ENCODE results near the gene NFKB1. TPM values are rescaled to one million over a fixed set of nuclear protein-coding genes. Genes with fewer than 3 reads are reported as not detected.

NFKB1 gene
- total RNA-seq, 1 donor from 2014 or later: 43.0 TPM

DNA sequence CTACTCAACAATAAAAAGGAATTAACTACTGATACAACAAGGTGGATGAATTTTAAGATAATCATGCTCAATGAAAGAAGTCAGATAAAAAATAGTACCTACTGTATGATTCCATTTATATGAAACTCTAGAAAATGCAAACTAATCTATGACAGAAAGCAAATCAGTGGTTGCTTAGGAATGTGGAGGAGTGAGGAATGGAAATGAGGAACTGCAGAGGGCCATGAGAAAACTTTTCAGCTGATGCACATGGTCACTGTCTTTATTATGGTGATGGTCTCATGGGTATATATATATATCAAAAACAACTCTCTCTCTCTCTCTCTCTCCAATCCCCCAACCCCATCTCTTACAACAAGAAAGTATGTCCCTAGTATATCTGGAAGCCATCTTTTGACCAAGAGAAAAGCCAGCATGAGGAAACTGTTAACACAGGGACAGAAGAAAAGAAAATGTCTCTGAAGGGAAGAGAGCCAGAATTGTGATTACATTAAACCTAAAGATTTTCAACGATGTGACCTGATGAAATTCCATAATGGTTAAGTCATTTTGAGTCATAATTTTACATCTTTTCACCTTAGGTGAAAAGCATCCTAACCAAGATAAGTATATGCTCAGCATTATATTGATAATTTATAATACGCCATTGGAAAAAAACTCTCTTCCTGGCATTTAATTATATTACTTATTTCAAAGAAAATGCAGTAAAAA is 8.5 kb upstream of the NFKB1 start:
- no peak for TF ChIP-seq CTCF (IDR thresholded peaks at IDR 0.05; ENCODE audit: insufficient read depth, low read length, poor library complexity, severe bottlenecking)
- Histone ChIP-seq H3K36me3 (ENCODE audit: control insufficient read depth, insufficient read depth, low read length) (no peaks in the 10 kb centered on the region), H3K27me3 (ENCODE audit: control insufficient read depth, insufficient read depth, low read length) (no peaks in the 10 kb centered on the region), H3K4me3 (ENCODE audit: low read depth, low read length) (no peak overlapping the region)
- DNase-seq (ENCODE audit: low read depth): no peak

- no peak for TF ChIP-seq CTCF (IDR thresholded peaks at IDR 0.05; ENCODE audit: insufficient read depth, low read length, poor library complexity, severe bottlenecking)
- H3K36me3 ChIP-seq (ENCODE audit: control insufficient read depth, insufficient read depth, low read length): no peaks in the 10 kb centered on the region
- DNase-seq (ENCODE audit: low read depth): no peak
- no peak overlapping the region for H3K4me3 ChIP-seq (ENCODE audit: low read depth, low read length)
- H3K27me3 ChIP-seq (ENCODE audit: control insufficient read depth, insufficient read depth, low read length): no peaks in the 10 kb centered on the region
Measured at GRCh38 chr4:102493257-102493656, 7.9 kb upstream of the NFKB1 start.

DNA sequence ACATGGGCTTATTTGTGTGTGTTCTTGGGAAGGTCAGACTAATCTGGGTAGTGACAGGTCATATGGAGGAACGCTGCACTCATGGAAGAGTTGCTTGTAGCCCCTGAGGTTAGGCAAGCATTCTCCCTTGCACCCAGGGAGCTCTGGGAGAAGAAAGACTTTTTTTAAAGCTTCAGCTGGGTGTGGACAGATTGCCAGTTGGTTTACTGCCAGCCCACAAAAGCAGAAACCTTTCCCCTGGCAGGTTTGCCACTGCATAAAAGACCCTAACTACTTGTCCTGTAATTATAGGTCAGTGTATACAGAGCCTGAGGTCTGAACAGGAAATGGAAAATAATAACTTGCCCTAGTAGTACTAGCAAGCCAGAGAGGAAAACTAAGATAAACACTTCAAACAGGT is 7.4 kb upstream of the NFKB1 start:
- no peak for TF ChIP-seq CTCF (IDR thresholded peaks at IDR 0.05; ENCODE audit: insufficient read depth, low read length, poor library complexity, severe bottlenecking)
- no peak overlapping the region for H3K4me3 ChIP-seq (ENCODE audit: low read depth, low read length)
- no peak for DNase-seq (ENCODE audit: low read depth)
- no peaks in the 10 kb centered on the region for H3K27me3 ChIP-seq (ENCODE audit: control insufficient read depth, insufficient read depth, low read length)
- H3K36me3 ChIP-seq (ENCODE audit: control insufficient read depth, insufficient read depth, low read length): no peaks in the 10 kb centered on the region

DNA sequence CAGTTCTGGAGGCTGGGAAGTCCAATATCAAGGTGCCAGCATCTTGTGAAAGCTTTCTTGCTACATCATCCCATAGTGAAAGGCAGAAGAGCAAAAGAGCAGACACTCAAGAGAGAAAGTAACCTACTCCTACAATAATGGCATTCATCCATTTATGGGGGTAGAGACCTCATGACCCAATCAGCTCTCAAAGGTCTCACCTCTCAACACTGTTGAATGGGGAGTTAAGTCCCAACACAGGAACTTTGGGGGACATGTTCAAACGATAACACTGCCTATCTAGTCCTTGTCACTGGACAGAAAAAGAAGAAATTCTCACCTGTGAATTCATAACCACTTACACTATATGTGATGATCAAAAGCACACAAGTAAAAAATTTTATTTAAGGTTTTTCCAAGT is 6.6 kb upstream of the NFKB1 start:
- H3K36me3 ChIP-seq (ENCODE audit: control insufficient read depth, insufficient read depth, low read length): no peaks in the 10 kb centered on the region
- DNase-seq (ENCODE audit: low read depth): no peak
- H3K4me3 ChIP-seq (ENCODE audit: low read depth, low read length): no peak overlapping the region
- no peaks in the 10 kb centered on the region for H3K27me3 ChIP-seq (ENCODE audit: control insufficient read depth, insufficient read depth, low read length)
- TF ChIP-seq CTCF (IDR thresholded peaks at IDR 0.05; ENCODE audit: insufficient read depth, low read length, poor library complexity, severe bottlenecking): no peak

DNA sequence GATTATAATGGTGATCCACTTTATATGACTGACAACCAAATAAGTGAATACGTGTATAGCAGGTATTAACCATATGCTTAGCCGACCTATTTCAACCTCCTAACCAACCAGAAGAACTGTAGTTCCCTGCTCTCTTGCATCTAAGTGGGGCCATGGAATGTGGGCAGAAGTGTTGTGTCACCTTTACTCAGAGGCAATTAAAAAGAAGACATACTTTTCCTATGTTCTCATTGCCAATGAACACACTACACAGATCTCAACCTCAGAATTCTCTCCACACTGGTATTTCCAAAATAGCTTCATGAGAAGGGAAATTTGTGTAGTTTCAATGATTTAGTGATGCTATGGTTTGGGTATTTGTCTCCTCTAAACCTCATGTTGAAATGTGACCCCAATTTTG is 3.2 kb upstream of the NFKB1 start:
- no peak for DNase-seq (ENCODE audit: low read depth)
- H3K4me3 ChIP-seq (ENCODE audit: low read depth, low read length): no peak overlapping the region
- H3K36me3 ChIP-seq (ENCODE audit: control insufficient read depth, insufficient read depth, low read length): no peaks in the 10 kb centered on the region
- no peaks in the 10 kb centered on the region for H3K27me3 ChIP-seq (ENCODE audit: control insufficient read depth, insufficient read depth, low read length)
- no peak for TF ChIP-seq CTCF (IDR thresholded peaks at IDR 0.05; ENCODE audit: insufficient read depth, low read length, poor library complexity, severe bottlenecking)

DNA sequence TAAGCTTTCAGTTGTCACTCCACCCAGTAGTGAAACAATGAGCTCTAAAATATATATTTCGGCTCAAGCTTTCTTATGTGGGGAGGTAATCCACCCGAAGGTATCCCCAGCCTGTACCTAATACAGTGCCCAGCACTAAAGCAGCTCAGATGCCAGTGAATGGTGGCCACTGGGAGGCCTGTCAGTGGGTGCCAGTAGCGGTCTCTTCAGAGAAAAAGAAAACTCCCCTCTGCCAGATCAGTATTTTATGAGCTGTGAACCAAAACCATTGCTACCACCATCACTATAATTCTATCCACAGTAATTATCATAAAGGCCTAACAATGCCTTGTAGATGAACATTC is 835 bp upstream of the NFKB1 start:
- no peak for DNase-seq (ENCODE audit: low read depth)
- Histone ChIP-seq H3K4me3 (ENCODE audit: low read depth, low read length) (peak overlapping the region; percentile 89), H3K36me3 (ENCODE audit: control insufficient read depth, insufficient read depth, low read length) (no peaks in the 10 kb centered on the region), H3K27me3 (ENCODE audit: control insufficient read depth, insufficient read depth, low read length) (no peaks in the 10 kb centered on the region)
- TF ChIP-seq CTCF (IDR thresholded peaks at IDR 0.05; ENCODE audit: insufficient read depth, low read length, poor library complexity, severe bottlenecking): peak; percentile 15

Measured in kidney epithelial cell (primary cell).